Testis (tissue), 2 donors: ENCODE measurements around the gene UNK.

ENCODE experiments used
- POLR2A ChIP-seq: fragments of 450-650 bp; IDR thresholded peaks from one replicate; pipeline ENCODE4 v1.6.1; 2017; ENCODE audit warnings: antibody characterized with exemption, mild to moderate bottlenecking, moderate library complexity
- TF ChIP-seq, protein P1 (sequence below), 3 experiments: fragments of 450-650 bp in 2 of 3; fragments of 200-600 bp in 1 of 3; sonication (generic) in 1 of 3; IDR thresholded peaks; one replicate each; pipeline ENCODE4 v1.5.1; 2016 to 2019; ENCODE audit warnings: antibody characterized with exemption in 3 of 3, mild to moderate bottlenecking in 2 of 3, moderate library complexity in 1 of 3

DNA sequence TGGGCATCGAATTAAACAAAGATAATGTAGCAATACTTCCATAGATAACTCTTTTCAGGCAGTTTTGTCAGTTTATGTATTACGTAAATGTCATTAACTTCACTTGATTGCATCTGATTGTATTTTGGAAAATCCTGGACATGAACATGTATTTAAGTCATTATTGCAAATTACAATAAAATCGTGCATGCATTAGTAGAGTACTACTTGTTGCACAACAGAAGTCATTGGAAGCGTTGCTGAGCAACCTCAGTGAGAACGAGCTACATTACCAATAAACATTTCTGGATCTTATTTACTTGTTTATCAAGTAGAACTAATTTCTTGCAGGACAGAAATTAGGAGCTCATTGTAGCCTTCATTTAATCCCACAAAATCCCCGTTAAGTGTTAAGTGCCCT is 6.6 kb downstream of the UNK start:
- TF ChIP-seq, protein P1, sequence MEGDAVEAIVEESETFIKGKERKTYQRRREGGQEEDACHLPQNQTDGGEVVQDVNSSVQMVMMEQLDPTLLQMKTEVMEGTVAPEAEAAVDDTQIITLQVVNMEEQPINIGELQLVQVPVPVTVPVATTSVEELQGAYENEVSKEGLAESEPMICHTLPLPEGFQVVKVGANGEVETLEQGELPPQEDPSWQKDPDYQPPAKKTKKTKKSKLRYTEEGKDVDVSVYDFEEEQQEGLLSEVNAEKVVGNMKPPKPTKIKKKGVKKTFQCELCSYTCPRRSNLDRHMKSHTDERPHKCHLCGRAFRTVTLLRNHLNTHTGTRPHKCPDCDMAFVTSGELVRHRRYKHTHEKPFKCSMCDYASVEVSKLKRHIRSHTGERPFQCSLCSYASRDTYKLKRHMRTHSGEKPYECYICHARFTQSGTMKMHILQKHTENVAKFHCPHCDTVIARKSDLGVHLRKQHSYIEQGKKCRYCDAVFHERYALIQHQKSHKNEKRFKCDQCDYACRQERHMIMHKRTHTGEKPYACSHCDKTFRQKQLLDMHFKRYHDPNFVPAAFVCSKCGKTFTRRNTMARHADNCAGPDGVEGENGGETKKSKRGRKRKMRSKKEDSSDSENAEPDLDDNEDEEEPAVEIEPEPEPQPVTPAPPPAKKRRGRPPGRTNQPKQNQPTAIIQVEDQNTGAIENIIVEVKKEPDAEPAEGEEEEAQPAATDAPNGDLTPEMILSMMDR (IDR thresholded peaks at IDR 0.05), result no peak
- no peak for TF ChIP-seq POLR2A
